Sigmoid colon (tissue), 7 donors: ENCODE results near the gene SH3BGRL. TPM values are rescaled to one million over a fixed set of nuclear protein-coding genes. Genes with fewer than 3 reads are reported as not detected.

ENCODE experiments used
- DNase-seq: peaks from one replicate; pipeline ENCODE4 v3.0.0-alpha.2; 2019
- H3K27ac ChIP-seq, 4 donors: fragments of 200-600 bp; sonication (generic); one replicate each; pipeline ENCODE4 v1.5.1; 2016 to 2019; ENCODE audit warnings: mild to moderate bottlenecking in 1 of 4
- H3K27me3 ChIP-seq, 3 donors: fragments of 200-600 bp; sonication (generic); one replicate each; pipeline ENCODE4 v1.5.1; 2019; ENCODE audit warnings: mild to moderate bottlenecking in 1 of 3
- H3K36me3 ChIP-seq, 4 donors: fragments of 200-600 bp; sonication (generic); one replicate each; pipeline ENCODE4 v1.5.1; 2016 to 2019
- H3K4me1 ChIP-seq, 4 donors: fragments of 200-600 bp; sonication (generic); one replicate each; pipeline ENCODE4 v1.5.1; 2017 to 2019
- H3K4me3 ChIP-seq, 4 donors: fragments of 200-600 bp; sonication (generic); one replicate each; pipeline ENCODE4 v1.5.1; 2017 to 2019; ENCODE audit warnings: mild to moderate bottlenecking in 2 of 4, moderate library complexity in 1 of 4
- H3K9me3 ChIP-seq, 4 donors: fragments of 200-600 bp in 3 of 4; sonication (generic) in 3 of 4; one replicate each; pipeline versions ENCODE4 v1.5.1 to v1.6.1; 2013 to 2019
- CTCF ChIP-seq, 4 experiments: fragments of 450-650 bp in 3 of 4; fragments of 200-600 bp in 1 of 4; IDR thresholded peaks; one replicate each; pipeline ENCODE4 v1.5.1; 2016 to 2019; ENCODE audit warnings: antibody characterized with exemption in 4 of 4, mild to moderate bottlenecking in 3 of 4, moderate library complexity in 2 of 4
- EP300 ChIP-seq, 4 donors: sonication (generic); formaldehyde crosslinking; IDR thresholded peaks; one replicate each; pipeline ENCODE4 v1.6.1; 2017; ENCODE audit warnings: antibody characterized with exemption in 4 of 4
- POLR2A ChIP-seq, 2 donors: fragments of 450-650 bp; IDR thresholded peaks; one replicate each; pipeline ENCODE4 v1.6.1; 2016; ENCODE audit warnings: antibody characterized with exemption in 2 of 2, mild to moderate bottlenecking in 2 of 2, moderate library complexity in 2 of 2
- POLR2AphosphoS5 ChIP-seq, 4 donors: sonication (generic); formaldehyde crosslinking; IDR thresholded peaks; one replicate each; pipeline ENCODE4 v1.6.1; 2017; ENCODE audit warnings: antibody characterized with exemption in 4 of 4
- WGBS, 2 donors: extraction: QIAGEN DNeasy Blood & Tissue Kit; methylation state at CpG; one replicate each; pipeline ENCODE4 v1.1.7; 2013; 5-methylcytosine and 5-hydroxymethylcytosine counted together
- intact Hi-C: fragments of 100-400 bp; cut with DNase I; formaldehyde crosslinking; loops from one replicate; pipeline ENCODE4 v1.15.1; 2023
- polyA plus RNA-seq, 3 donors: library from polyadenylated mRNA; stranded (reverse); fragments of 200-250 nt; gene quantifications; one replicate each; pipeline ENCODE4 v1.2.3, GENCODE V29; 2013
- total RNA-seq, 4 donors: library from RNA; depleted of rRNA; stranded (reverse); fragments of >200 nt; gene quantifications; one replicate each; pipeline ENCODE4 v1.1.0, GENCODE V29; 2016
- donor health status: healthy with polysubstance abuse.
- donor health status: Bipolar disorder and iron deficiency.
- donor health status: healthy.

SH3BGRL gene
- total RNA-seq, result 100 to 1,000 TPM; 358 to 452 (median 373) TPM
- 100 to 1,000 TPM in 1 of 3 donors, 10 to 100 TPM in 2; 66.0 to 112 (median 83.5) TPM for polyA plus RNA-seq

GRCh38 chrX:81201671-81202455, at the start of gene SH3BGRL, which contains the start of gene HMGN5:
Gene SH3BGRL (plus strand): TSS chrX:81202102. CDS start chrX:81202201, 99 bp downstream.
Gene HMGN5 (minus strand): TSS chrX:81201913. CDS start chrX:81121549, 80,364 bp downstream.
- Histone ChIP-seq H3K4me3 (peak within 1 kb of the TSS; percentile 43 to 60 (median 54)), H3K9me3 (no peaks in the 10 kb centered on the region), H3K27ac (peak within 1 kb of the TSS; percentile 80 to 84 (median 82)), H3K4me1 (peaks cover 0 to 14% (median 1%) of the 10 kb centered on the region in 4 donors), H3K27me3 (no peaks in the 10 kb centered on the region), H3K36me3 (no peaks in the 10 kb centered on the region)
- peak; percentile 93 for DNase-seq
- intact Hi-C loops, result loop anchor here (5.0 to 10.0 kb wide), 2 partner anchors 55 to 173 kb away; no protein-coding TSS in a partner anchor
- 0% methylated on average over 23 of the region's 23 CpGs for WGBS, 2 donors
- TF ChIP-seq POLR2A (IDR thresholded peaks at IDR 0.05) (peak in 1 of 2 donors; percentile 28), POLR2AphosphoS5 (IDR thresholded peaks at IDR 0.05) (peak; percentile 40 to 69 (median 58)), EP300 (IDR thresholded peaks at IDR 0.05) (peak in 1 of 4 donors; percentile 2), CTCF (IDR thresholded peaks at IDR 0.05) (no peak)

GRCh38 chrX:81168391-81168790, 33.5 kb upstream of the SH3BGRL start:
- Histone ChIP-seq H3K27ac (no peak overlapping the region), H3K9me3 (no peaks in the 10 kb centered on the region), H3K36me3 (no peaks in the 10 kb centered on the region), H3K4me1 (no peaks in the 10 kb centered on the region), H3K27me3 (no peaks in the 10 kb centered on the region), H3K4me3 (no peak overlapping the region)
- no peak for TF ChIP-seq CTCF (IDR thresholded peaks at IDR 0.05)
- TF ChIP-seq POLR2AphosphoS5 (IDR thresholded peaks at IDR 0.05), result no peak
- no peak for TF ChIP-seq POLR2A (IDR thresholded peaks at IDR 0.05)
- TF ChIP-seq EP300 (IDR thresholded peaks at IDR 0.05), result no peak
- DNase-seq, result no peak
- WGBS, 2 donors, result 92 to 97% methylated on average over 3 of the region's 3 CpGs
- intact Hi-C loops, result no loop called here

GRCh38 chrX:81174286-81174685, 27.6 kb upstream of the SH3BGRL start:
- Histone ChIP-seq H3K9me3 (no peaks in the 10 kb centered on the region), H3K4me1 (no peaks in the 10 kb centered on the region), H3K27ac (no peak overlapping the region), H3K27me3 (no peaks in the 10 kb centered on the region), H3K36me3 (no peaks in the 10 kb centered on the region), H3K4me3 (no peak overlapping the region)
- TF ChIP-seq POLR2AphosphoS5 (IDR thresholded peaks at IDR 0.05), result no peak
- no peak for TF ChIP-seq POLR2A (IDR thresholded peaks at IDR 0.05)
- TF ChIP-seq EP300 (IDR thresholded peaks at IDR 0.05), result no peak
- TF ChIP-seq CTCF (IDR thresholded peaks at IDR 0.05), result no peak
- no peak for DNase-seq
- intact Hi-C loops, result loop anchor here (5.0 kb wide), 1 partner anchor 203 kb away; no protein-coding TSS in a partner anchor
- WGBS, 2 donors, result 39 to 62% methylated on average over 1 of the region's 1 CpG

- H3K36me3 ChIP-seq, result no peaks in the 10 kb centered on the region
- no peak overlapping the region for H3K4me3 ChIP-seq
- WGBS, 2 donors, result 94 to 96% methylated on average over 2 of the region's 2 CpGs
- TF ChIP-seq POLR2A (IDR thresholded peaks at IDR 0.05) (no peak), EP300 (IDR thresholded peaks at IDR 0.05) (no peak), CTCF (IDR thresholded peaks at IDR 0.05) (no peak), POLR2AphosphoS5 (IDR thresholded peaks at IDR 0.05) (no peak)
- no peaks in the 10 kb centered on the region for H3K4me1 ChIP-seq
- no peaks in the 10 kb centered on the region for H3K27me3 ChIP-seq
- intact Hi-C loops, result no loop called here
- H3K9me3 ChIP-seq, result no peaks in the 10 kb centered on the region
- DNase-seq, result no peak
- no peak overlapping the region for H3K27ac ChIP-seq
Measured at GRCh38 chrX:81195259-81195658, 6.6 kb upstream of the SH3BGRL start.
